Kidney capillary endothelial cell (primary cell): ENCODE results near the gene TEAD1.

Experiments used
- DNase-seq: peaks from one replicate; pipeline ENCODE4 v3.0.0-alpha.2; 2018; ENCODE audit warnings: low spot score

TEAD1 gene

GRCh38 chr11:12666915-12667314 is 7.3 kb upstream of the TEAD1 start:
- DNase-seq = no peak

GRCh38 chr11:12667646-12668045 is 6.6 kb upstream of the TEAD1 start:
- no peak for DNase-seq

- DNase-seq = no peak
Observed at GRCh38 chr11:12668166-12668565, 6.1 kb upstream of the TEAD1 start.

GRCh38 chr11:12669930-12670329 is 4.3 kb upstream of the TEAD1 start:
- no peak for DNase-seq

- DNase-seq = no peak
Observed at GRCh38 chr11:12671370-12671769, 2.9 kb upstream of the TEAD1 start.

- DNase-seq = peak; percentile 44
Observed at GRCh38 chr11:12673601-12673923, 659 bp upstream of the TEAD1 start.

GRCh38 chr11:12674571-12674935 is 332 bp downstream of the TEAD1 start:
- DNase-seq = no peak

- DNase-seq = peak; percentile 41
Observed at GRCh38 chr11:12674936-12675696, 895 bp downstream of the TEAD1 start.

- DNase-seq = peak; percentile 40
Observed at GRCh38 chr11:12675951-12676711, 1.9 kb downstream of the TEAD1 start.

GRCh38 chr11:12677131-12677530 is 2.9 kb downstream of the TEAD1 start:
- no peak for DNase-seq

- no peak for DNase-seq
Observed at GRCh38 chr11:12678092-12678491, 3.9 kb downstream of the TEAD1 start.

- no peak for DNase-seq
Observed at GRCh38 chr11:12678991-12679390, 4.8 kb downstream of the TEAD1 start.

- DNase-seq = no peak
Observed at GRCh38 chr11:12679471-12679870, 5.2 kb downstream of the TEAD1 start.

- DNase-seq = no peak
Observed at GRCh38 chr11:12680246-12680939, 6.2 kb downstream of the TEAD1 start.

- DNase-seq = no peak
Observed at GRCh38 chr11:12680940-12681258, 6.7 kb downstream of the TEAD1 start.

- no peak for DNase-seq
Observed at GRCh38 chr11:12681466-12681865, 7.2 kb downstream of the TEAD1 start.

GRCh38 chr11:12682288-12682687 is 8.1 kb downstream of the TEAD1 start:
- DNase-seq = no peak

- DNase-seq = no peak
Observed at GRCh38 chr11:12682737-12683500, 8.7 kb downstream of the TEAD1 start.

GRCh38 chr11:12683874-12684273 is 9.7 kb downstream of the TEAD1 start:
- DNase-seq = no peak

GRCh38 chr11:12684315-12684714 is 10.1 kb downstream of the TEAD1 start:
- no peak for DNase-seq

GRCh38 chr11:12684816-12685215 is 10.6 kb downstream of the TEAD1 start:
- no peak for DNase-seq

- DNase-seq = no peak
Observed at GRCh38 chr11:12685229-12685628, 11.0 kb downstream of the TEAD1 start.
